ENCODE data around the gene NAGA.

NAGA gene

GRCh38 chr22:42039271-42039670 lies 31.3 kb downstream of the NAGA start:
- no peak for DNase-seq (ENCODE audit: low spot score)

- no peak for DNase-seq (ENCODE audit: low spot score)
Measured at GRCh38 chr22:42035256-42035655, 35.4 kb downstream of the NAGA start.

GRCh38 chr22:42033263-42034181 lies 37.1 kb downstream of the NAGA start:
- no peak for DNase-seq (ENCODE audit: low spot score)

- no peak for DNase-seq (ENCODE audit: low spot score)
Measured at GRCh38 chr22:42026705-42027104, 43.9 kb downstream of the NAGA start.

- DNase-seq (ENCODE audit: low spot score), result no peak
Measured at GRCh38 chr22:42025421-42025820, 45.2 kb downstream of the NAGA start.

- DNase-seq (ENCODE audit: low spot score), result no peak
Measured at GRCh38 chr22:42022162-42022847, 48.3 kb downstream of the NAGA start.

- no peak for DNase-seq (ENCODE audit: low spot score)
Measured at GRCh38 chr22:42021571-42021970, 49.0 kb downstream of the NAGA start.

GRCh38 chr22:42018224-42018623 lies 52.4 kb downstream of the NAGA start:
- DNase-seq (ENCODE audit: low spot score), result no peak

GRCh38 chr22:42016111-42016510 lies 54.5 kb downstream of the NAGA start:
- DNase-seq (ENCODE audit: low spot score), result no peak

GRCh38 chr22:42013385-42013784 lies 57.2 kb downstream of the NAGA start:
- no peak for DNase-seq (ENCODE audit: low spot score)

- DNase-seq (ENCODE audit: low spot score), result no peak
Measured at GRCh38 chr22:42010778-42011177, 59.8 kb downstream of the NAGA start.
